NCI-H2107 (cell line): ENCODE results near the gene RHBDL3.
A peak's percentile ranks its signal among the peaks of the same experiment; 100 is the strongest.
"Not testable (repeated sequence)": the region's sequence is repeated elsewhere in the genome, so short reads cannot be mapped to it uniquely, and the experiment has no call there.

Source experiments
- DNase-seq: peaks from one replicate; lab custom pipeline; 2025; lab: John Stamatoyannopoulos, UW

The RHBDL3 gene

GRCh38 chr17:32323811-32324491 lies 58.3 kb downstream of the RHBDL3 start:
- no peak for DNase-seq

- no peak for DNase-seq
Observed at GRCh38 chr17:32327911-32328310, 62.3 kb downstream of the RHBDL3 start.

GRCh38 chr17:32330147-32330546 lies 64.5 kb downstream of the RHBDL3 start:
- DNase-seq, result no peak

GRCh38 chr17:32331243-32332040 lies 65.8 kb downstream of the RHBDL3 start:
- DNase-seq, result no peak

GRCh38 chr17:32333187-32333586 lies 67.6 kb downstream of the RHBDL3 start:
- no peak for DNase-seq

GRCh38 chr17:32335046-32335445 lies 69.4 kb downstream of the RHBDL3 start:
- no peak for DNase-seq

GRCh38 chr17:32335687-32336086 lies 70.1 kb downstream of the RHBDL3 start:
- DNase-seq, result no peak

GRCh38 chr17:32341141-32341856 lies 75.7 kb downstream of the RHBDL3 start:
- DNase-seq, result no peak

GRCh38 chr17:32341857-32342602 lies 76.4 kb downstream of the RHBDL3 start, which contains the start of gene C17orf75:
TSS of gene C17orf75 (minus strand) at chr17:32342173. CDS start at chr17:32342139, 34 bp downstream.
- peak; percentile 52 for DNase-seq

- DNase-seq, result no peak
Observed at GRCh38 chr17:32342603-32343325, 77.1 kb downstream of the RHBDL3 start.

GRCh38 chr17:32345951-32346600 lies 80.4 kb downstream of the RHBDL3 start:
- DNase-seq, result no peak

- no peak for DNase-seq
Observed at GRCh38 chr17:32348483-32348800, 82.8 kb downstream of the RHBDL3 start.

- DNase-seq, result no peak
Observed at GRCh38 chr17:32349503-32349853, 83.8 kb downstream of the RHBDL3 start.

- peak; percentile 93 for DNase-seq
Observed at GRCh38 chr17:32349854-32350665, 84.4 kb downstream of the RHBDL3 start, which contains the start of gene ZNF207. TSS of gene ZNF207 (plus strand) at chr17:32350157. CDS start at chr17:32350286, 129 bp downstream.

- DNase-seq, result no peak
Observed at GRCh38 chr17:32350666-32351418, 85.2 kb downstream of the RHBDL3 start.

GRCh38 chr17:32352734-32353133 lies 87.1 kb downstream of the RHBDL3 start:
- DNase-seq, result not testable (repeated sequence)

GRCh38 chr17:32355649-32356377 lies 90.2 kb downstream of the RHBDL3 start:
- DNase-seq, result no peak

GRCh38 chr17:32356378-32356743 lies 90.7 kb downstream of the RHBDL3 start:
- no peak for DNase-seq

GRCh38 chr17:32356750-32357149 lies 91.1 kb downstream of the RHBDL3 start:
- no peak for DNase-seq
